ENCODE measurements around the gene EXT2.

DNA sequence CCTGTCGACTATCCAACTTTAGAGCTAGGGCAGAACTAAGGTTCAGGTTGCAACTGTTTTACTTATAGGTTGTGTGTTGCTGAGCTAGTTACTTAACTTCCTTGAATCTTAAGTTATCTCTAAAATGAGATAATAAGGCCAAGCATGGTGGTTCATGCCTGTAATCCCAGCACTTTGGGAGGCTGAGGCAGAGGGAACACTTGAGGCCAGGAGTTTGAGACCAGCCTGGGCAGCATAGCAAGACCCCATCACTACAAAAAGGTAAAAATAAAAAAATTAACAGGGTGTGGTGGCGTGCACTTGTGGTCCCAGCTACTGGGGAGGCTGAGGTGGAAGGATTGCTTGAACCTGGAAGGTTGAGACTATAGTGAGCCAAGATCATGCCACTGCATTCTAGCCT lies 27.3 kb upstream of the EXT2 start:
- TF ChIP-seq POLR2A (IDR thresholded peaks at IDR 0.05) (no peak), POLR2AphosphoS5 (IDR thresholded peaks at IDR 0.05) (no peak)
- TF ChIP-seq, protein P1, sequence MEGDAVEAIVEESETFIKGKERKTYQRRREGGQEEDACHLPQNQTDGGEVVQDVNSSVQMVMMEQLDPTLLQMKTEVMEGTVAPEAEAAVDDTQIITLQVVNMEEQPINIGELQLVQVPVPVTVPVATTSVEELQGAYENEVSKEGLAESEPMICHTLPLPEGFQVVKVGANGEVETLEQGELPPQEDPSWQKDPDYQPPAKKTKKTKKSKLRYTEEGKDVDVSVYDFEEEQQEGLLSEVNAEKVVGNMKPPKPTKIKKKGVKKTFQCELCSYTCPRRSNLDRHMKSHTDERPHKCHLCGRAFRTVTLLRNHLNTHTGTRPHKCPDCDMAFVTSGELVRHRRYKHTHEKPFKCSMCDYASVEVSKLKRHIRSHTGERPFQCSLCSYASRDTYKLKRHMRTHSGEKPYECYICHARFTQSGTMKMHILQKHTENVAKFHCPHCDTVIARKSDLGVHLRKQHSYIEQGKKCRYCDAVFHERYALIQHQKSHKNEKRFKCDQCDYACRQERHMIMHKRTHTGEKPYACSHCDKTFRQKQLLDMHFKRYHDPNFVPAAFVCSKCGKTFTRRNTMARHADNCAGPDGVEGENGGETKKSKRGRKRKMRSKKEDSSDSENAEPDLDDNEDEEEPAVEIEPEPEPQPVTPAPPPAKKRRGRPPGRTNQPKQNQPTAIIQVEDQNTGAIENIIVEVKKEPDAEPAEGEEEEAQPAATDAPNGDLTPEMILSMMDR (IDR thresholded peaks at IDR 0.05) = no peak
